HepG2 (cell line): ENCODE data around the gene LOX. TPM values are rescaled to one million over a fixed set of nuclear protein-coding genes. Genes with fewer than 3 reads are reported as not detected.

ENCODE experiments used
- DPF2 ChIP-seq: sonication (generic); formaldehyde crosslinking; IDR thresholded peaks from 2 replicates; pipeline ENCODE4 v1.4.0; 2020; ENCODE audit warnings: mild to moderate bottlenecking, low read depth, missing genetic modification reagents, borderline replicate concordance
- FOXA3 ChIP-seq: IDR thresholded peaks from 2 replicates; pipeline ENCODE4 v1.6.1; 2016; ENCODE audit warnings: missing genetic modification reagents, missing compliant biosample characterization
- KDM1A ChIP-seq: IDR thresholded peaks from 2 replicates; pipeline ENCODE4 v1.6.1; 2016; ENCODE audit warnings: missing compliant biosample characterization
- KDM3A ChIP-seq: IDR thresholded peaks from 2 replicates; pipeline ENCODE4 v1.6.1; 2018; ENCODE audit warnings: low read depth, missing compliant biosample characterization
- MED8 ChIP-seq: sonication (generic); formaldehyde crosslinking; IDR thresholded peaks from 2 replicates; pipeline ENCODE4 v1.8.1; 2023; ENCODE audit warnings: mild to moderate bottlenecking, missing genetic modification reagents; ENCODE audit not compliant: insufficient replicate concordance
- NR1H2 ChIP-seq: sonication (generic); formaldehyde crosslinking; IDR thresholded peaks from 2 replicates; pipeline ENCODE4 v1.8.1; 2022; ENCODE audit warnings: low read depth, missing genetic modification reagents, borderline replicate concordance
- RBM39 ChIP-seq: fragments of 200-400 bp; formaldehyde crosslinking; IDR thresholded peaks from one replicate; pipeline ENCODE4 v1.6.1; 2018; ENCODE audit warnings: antibody characterized with exemption, mild to moderate bottlenecking, low read depth, low read length; ENCODE audit not compliant: poor library complexity, severe bottlenecking
- RFXANK ChIP-seq: IDR thresholded peaks from 2 replicates; pipeline ENCODE4 v1.6.1; 2016
- SRF ChIP-seq: IDR thresholded peaks from 2 replicates; pipeline ENCODE4 v1.6.1; 2011; ENCODE audit warnings: mild to moderate bottlenecking, low read depth, low read length, moderate library complexity
- XBP1 ChIP-seq: sonication (generic); formaldehyde crosslinking; IDR thresholded peaks from 2 replicates; pipeline ENCODE4 v1.5.0; 2020; ENCODE audit warnings: missing genetic modification reagents
- ZBTB20 ChIP-seq: sonication (generic); formaldehyde crosslinking; IDR thresholded peaks from 2 replicates; pipeline ENCODE4 v1.8.1; 2023; ENCODE audit warnings: missing genetic modification reagents, low read depth, mild to moderate bottlenecking, borderline replicate concordance
- ZFP41 ChIP-seq: sonication (generic); formaldehyde crosslinking; IDR thresholded peaks from 2 replicates; pipeline ENCODE4 v1.4.0; 2020; ENCODE audit warnings: mild to moderate bottlenecking, missing genetic modification reagents, borderline replicate concordance
- ZNF225 ChIP-seq: sonication (generic); formaldehyde crosslinking; IDR thresholded peaks from 2 replicates; pipeline ENCODE4 v1.4.0; 2020; ENCODE audit warnings: mild to moderate bottlenecking, missing genetic modification reagents
- ZNF230 ChIP-seq: sonication (generic); formaldehyde crosslinking; IDR thresholded peaks from 2 replicates; pipeline ENCODE4 v1.4.0; 2020; ENCODE audit warnings: mild to moderate bottlenecking, missing genetic modification reagents
- ZNF430 ChIP-seq: sonication (generic); formaldehyde crosslinking; IDR thresholded peaks from 2 replicates; pipeline ENCODE4 v1.9.0; 2021; ENCODE audit warnings: mild to moderate bottlenecking, missing genetic modification reagents
- ZNF556 ChIP-seq: sonication (generic); formaldehyde crosslinking; IDR thresholded peaks from 2 replicates; pipeline ENCODE4 v1.4.0; 2020; ENCODE audit warnings: mild to moderate bottlenecking, missing genetic modification reagents, borderline replicate concordance
- ZNF616 ChIP-seq: sonication (generic); formaldehyde crosslinking; IDR thresholded peaks from 2 replicates; pipeline ENCODE4 v1.5.0; 2020; ENCODE audit warnings: low read depth, mild to moderate bottlenecking, missing genetic modification reagents
- ZNF709 ChIP-seq: sonication (generic); formaldehyde crosslinking; IDR thresholded peaks from 2 replicates; pipeline ENCODE4 v1.5.0; 2020; ENCODE audit warnings: mild to moderate bottlenecking, missing genetic modification reagents
- polyA plus RNA-seq, 8 experiments: library from polyadenylated mRNA; depleted of rRNA in 3 of 8; stranded (reverse) in 7 of 8; unstranded in 1 of 8; fragments of >200 nt; fragmentation: Illumina TruSeq in 4 of 8; extraction: Trizol in 4 of 8; gene quantifications; 2 replicates each; pipeline versions ENCODE4 v1.2.1 to v1.2.3, GENCODE V29; 2011 to 2016; ENCODE audit warnings: low read depth in 4 of 8, missing spikeins in 1 of 8, mixed read lengths in 1 of 8; ENCODE audit not compliant: insufficient read depth in 1 of 8
- total RNA-seq, 5 experiments: library from RNA; depleted of rRNA; stranded (reverse); fragments of >200 nt; fragmentation: Illumina TruSeq; extraction: Trizol; gene quantifications; 2 replicates each; pipeline ENCODE4 v1.2.3, GENCODE V29; 2016; ENCODE audit warnings: low read depth in 1 of 5
- TF ChIP-seq, protein P1 (sequence below), 2 experiments: fragments of 450-650 bp in 1 of 2; sonication (generic) in 1 of 2; formaldehyde crosslinking; IDR thresholded peaks; 2 replicates each; pipeline versions ENCODE4 v1.5.0 to v1.8.0; 2020 to 2022; ENCODE audit warnings: mild to moderate bottlenecking in 1 of 2, missing genetic modification reagents in 1 of 2
- TF ChIP-seq, protein P2 (sequence below), 2 experiments: sonication (generic) in 1 of 2; formaldehyde crosslinking in 1 of 2; IDR thresholded peaks; 2 replicates each; pipeline versions ENCODE4 v1.6.1 to v1.9.0; 2014 to 2022; ENCODE audit warnings: antibody characterized with exemption in 1 of 2, borderline replicate concordance in 1 of 2, inconsistent platforms in 1 of 2, low read depth in 1 of 2, missing genetic modification reagents in 1 of 2
- TF ChIP-seq, protein P3 (sequence below): sonication (generic); formaldehyde crosslinking; IDR thresholded peaks from 2 replicates; pipeline ENCODE4 v1.4.0; 2020; ENCODE audit warnings: missing genetic modification reagents, borderline replicate concordance

LOX gene
- total and polyA plus RNA-seq, 2 of the 13 experiments (the other 11 are each of a cell fraction or from before 2014, with no cell fraction given) = 0.73 to 173 TPM

DNA sequence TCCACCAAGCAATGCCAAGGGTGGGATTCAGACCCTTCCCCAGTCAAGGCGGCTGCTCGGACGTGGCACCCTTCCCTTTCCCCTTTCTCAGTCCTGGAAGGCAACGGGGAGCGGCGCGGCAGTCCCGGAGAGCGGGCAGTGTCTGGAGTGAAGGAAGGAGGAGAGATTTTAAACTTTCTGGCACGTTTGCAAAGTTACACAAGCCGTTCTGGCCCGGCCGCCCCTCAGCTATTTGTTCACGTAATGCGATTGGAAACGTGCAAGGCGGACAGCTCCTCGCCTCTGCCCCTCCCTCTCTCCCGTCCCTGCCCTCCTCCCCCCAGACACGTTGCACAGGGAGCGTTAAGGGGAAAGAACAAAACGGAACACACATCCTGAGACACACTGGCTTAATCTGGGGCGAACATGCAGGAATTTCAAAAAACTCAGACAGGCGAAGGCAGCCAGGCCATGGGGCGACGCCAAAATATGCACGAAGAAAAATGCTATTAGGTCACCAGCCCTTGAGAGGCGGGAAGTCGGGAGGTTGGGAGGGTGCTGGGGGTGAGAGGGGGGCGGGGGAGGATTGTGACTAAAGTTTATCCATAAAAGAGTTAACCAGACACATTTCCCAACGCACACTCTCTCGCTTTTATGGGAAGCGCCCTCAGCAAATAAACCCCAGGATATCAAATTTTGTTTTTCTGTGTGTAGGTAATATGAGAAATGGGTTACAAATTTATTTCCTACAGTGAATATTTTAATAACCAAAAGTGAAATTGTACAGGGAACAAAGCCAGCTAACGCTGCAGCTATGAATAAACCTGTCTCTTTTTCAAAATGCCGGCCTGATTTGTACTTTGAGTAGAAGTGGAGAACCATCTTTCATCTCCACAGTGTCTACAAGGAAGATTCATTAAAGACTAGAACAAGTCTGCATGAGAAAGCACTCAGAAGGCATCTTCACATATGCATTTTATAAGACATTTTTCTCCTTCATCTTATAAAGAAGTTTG lies at the start of gene LOX (continued):
- TF ChIP-seq, protein P1, sequence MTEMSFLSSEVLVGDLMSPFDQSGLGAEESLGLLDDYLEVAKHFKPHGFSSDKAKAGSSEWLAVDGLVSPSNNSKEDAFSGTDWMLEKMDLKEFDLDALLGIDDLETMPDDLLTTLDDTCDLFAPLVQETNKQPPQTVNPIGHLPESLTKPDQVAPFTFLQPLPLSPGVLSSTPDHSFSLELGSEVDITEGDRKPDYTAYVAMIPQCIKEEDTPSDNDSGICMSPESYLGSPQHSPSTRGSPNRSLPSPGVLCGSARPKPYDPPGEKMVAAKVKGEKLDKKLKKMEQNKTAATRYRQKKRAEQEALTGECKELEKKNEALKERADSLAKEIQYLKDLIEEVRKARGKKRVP (CRISPR knock-in tag; IDR thresholded peaks at IDR 0.05) = no peak
- TF ChIP-seq DPF2 (CRISPR knock-in tag) (no peak), NR1H2 (no peak), ZNF230 (CRISPR knock-in tag) (peak; percentile 11; the same call in 1 of the 2 replicates), SRF (no peak), ZBTB20 (CRISPR knock-in tag) (no peak), XBP1 (CRISPR knock-in tag) (no peak), FOXA3 (CRISPR knock-in tag) (no peak), ZNF225 (no peak), RFXANK (no peak), ZFP41 (no peak), KDM1A (no peak), ZNF709 (no peak; the same call in 1 of the 2 replicates), RBM39 (no peak), MED8 (CRISPR knock-in tag) (no peak), ZNF556 (CRISPR knock-in tag) (no peak), KDM3A (CRISPR knock-in tag) (no peak), ZNF430 (no peak), ZNF616 (CRISPR knock-in tag) (no peak)
- TF ChIP-seq, protein P2, sequence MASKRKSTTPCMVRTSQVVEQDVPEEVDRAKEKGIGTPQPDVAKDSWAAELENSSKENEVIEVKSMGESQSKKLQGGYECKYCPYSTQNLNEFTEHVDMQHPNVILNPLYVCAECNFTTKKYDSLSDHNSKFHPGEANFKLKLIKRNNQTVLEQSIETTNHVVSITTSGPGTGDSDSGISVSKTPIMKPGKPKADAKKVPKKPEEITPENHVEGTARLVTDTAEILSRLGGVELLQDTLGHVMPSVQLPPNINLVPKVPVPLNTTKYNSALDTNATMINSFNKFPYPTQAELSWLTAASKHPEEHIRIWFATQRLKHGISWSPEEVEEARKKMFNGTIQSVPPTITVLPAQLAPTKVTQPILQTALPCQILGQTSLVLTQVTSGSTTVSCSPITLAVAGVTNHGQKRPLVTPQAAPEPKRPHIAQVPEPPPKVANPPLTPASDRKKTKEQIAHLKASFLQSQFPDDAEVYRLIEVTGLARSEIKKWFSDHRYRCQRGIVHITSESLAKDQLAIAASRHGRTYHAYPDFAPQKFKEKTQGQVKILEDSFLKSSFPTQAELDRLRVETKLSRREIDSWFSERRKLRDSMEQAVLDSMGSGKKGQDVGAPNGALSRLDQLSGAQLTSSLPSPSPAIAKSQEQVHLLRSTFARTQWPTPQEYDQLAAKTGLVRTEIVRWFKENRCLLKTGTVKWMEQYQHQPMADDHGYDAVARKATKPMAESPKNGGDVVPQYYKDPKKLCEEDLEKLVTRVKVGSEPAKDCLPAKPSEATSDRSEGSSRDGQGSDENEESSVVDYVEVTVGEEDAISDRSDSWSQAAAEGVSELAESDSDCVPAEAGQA (IDR thresholded peaks at IDR 0.05; ENCODE audit: low read depth) = no peak
- TF ChIP-seq, protein P2 (CRISPR knock-in tag; IDR thresholded peaks at IDR 0.05; ENCODE audit: borderline replicate concordance) = no peak
- TF ChIP-seq, protein P3, sequence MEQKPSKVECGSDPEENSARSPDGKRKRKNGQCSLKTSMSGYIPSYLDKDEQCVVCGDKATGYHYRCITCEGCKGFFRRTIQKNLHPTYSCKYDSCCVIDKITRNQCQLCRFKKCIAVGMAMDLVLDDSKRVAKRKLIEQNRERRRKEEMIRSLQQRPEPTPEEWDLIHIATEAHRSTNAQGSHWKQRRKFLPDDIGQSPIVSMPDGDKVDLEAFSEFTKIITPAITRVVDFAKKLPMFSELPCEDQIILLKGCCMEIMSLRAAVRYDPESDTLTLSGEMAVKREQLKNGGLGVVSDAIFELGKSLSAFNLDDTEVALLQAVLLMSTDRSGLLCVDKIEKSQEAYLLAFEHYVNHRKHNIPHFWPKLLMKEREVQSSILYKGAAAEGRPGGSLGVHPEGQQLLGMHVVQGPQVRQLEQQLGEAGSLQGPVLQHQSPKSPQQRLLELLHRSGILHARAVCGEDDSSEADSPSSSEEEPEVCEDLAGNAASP = no peak
